Choroid plexus epithelial cell (primary cell): Measurements from ENCODE around the gene ZMIZ1.

Experiments
- DNase-seq: peaks from one replicate; pipeline ENCODE4 v3.0.0-alpha.2; 2010; ENCODE audit warnings: low read depth
- H3K4me3 ChIP-seq: 2 replicates; pipeline ENCODE4 v1.5.1; 2011; ENCODE audit warnings: low read depth, mild to moderate bottlenecking, control low read depth, low read length, moderate library complexity
- TF ChIP-seq, protein P1 (sequence below): conservative IDR thresholded peaks from 2 replicates; pipeline ENCODE4 v1.5.1; 2011; ENCODE audit warnings: low read depth, mild to moderate bottlenecking, control low read depth, inconsistent platforms, low read length, moderate library complexity

ZMIZ1 gene

DNA sequence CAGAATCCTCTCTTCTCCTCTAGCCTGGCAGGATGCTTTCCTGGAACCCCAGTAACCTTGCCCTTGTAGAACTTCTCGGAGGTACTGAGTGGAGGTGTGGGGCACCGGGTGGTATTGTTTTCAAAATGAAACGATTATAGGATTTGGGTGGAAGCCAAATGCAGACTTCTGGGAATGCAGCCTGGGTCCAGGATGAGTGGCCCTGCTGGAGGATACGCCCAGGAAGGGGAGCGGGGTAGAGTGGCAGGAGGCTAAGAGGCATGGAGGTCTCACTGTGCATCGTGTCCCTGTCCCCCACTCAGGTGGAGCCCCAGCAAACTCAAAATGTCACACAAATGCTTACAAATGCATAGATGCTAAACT, 169.4 kb downstream of the ZMIZ1 start:
- no peak overlapping the region for H3K4me3 ChIP-seq
- TF ChIP-seq, protein P1, sequence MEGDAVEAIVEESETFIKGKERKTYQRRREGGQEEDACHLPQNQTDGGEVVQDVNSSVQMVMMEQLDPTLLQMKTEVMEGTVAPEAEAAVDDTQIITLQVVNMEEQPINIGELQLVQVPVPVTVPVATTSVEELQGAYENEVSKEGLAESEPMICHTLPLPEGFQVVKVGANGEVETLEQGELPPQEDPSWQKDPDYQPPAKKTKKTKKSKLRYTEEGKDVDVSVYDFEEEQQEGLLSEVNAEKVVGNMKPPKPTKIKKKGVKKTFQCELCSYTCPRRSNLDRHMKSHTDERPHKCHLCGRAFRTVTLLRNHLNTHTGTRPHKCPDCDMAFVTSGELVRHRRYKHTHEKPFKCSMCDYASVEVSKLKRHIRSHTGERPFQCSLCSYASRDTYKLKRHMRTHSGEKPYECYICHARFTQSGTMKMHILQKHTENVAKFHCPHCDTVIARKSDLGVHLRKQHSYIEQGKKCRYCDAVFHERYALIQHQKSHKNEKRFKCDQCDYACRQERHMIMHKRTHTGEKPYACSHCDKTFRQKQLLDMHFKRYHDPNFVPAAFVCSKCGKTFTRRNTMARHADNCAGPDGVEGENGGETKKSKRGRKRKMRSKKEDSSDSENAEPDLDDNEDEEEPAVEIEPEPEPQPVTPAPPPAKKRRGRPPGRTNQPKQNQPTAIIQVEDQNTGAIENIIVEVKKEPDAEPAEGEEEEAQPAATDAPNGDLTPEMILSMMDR = no peak
- DNase-seq = no peak

DNA sequence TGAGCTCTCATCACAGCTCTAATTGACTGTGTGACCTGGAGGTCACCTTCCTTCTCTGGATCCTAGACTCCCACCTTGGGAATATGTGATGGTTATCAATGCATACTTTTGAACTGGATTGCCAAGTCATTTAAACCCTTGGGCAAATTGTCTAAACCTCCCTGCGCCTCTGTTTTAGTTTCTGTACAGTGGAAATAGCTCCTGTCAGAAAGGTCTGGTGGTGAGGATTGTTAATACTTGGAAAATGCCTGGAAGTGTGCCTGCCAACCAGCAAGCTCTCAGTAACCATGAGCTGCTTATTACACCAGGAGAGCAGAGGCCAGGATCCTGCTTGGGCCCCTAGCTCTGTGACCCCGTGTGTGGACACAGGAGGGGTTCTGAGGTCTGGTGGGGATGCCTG, 169.8 kb downstream of the ZMIZ1 start:
- no peak for DNase-seq
- no peak overlapping the region for H3K4me3 ChIP-seq
- TF ChIP-seq, protein P1 = no peak

DNA sequence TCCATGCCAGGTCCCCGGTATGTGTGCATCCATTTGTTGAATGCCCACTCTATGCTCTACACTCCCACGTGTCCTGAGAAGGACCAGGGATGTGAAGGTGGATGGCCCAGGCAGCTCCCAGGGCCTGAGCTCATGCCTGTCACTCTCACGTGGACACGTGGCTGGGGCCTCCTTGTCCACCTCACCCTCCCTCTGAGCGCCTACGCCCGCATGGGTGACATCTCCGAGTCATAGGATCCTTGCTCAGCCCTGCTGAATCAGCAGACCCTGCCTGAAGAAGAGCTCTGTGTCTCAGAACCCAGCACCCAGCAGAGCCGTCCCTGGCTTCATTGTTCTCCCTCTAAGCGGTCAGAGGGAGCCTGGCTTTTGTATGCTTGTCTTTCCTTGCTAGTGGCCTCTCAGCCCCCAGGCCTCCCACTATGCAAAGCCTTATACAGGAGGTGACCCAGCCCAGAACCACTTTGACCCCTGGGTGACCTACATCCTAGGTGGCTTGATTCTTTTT, 170.6 kb downstream of the ZMIZ1 start:
- peak; percentile 43 for DNase-seq
- no peak overlapping the region for H3K4me3 ChIP-seq
- TF ChIP-seq, protein P1 = no peak

DNA sequence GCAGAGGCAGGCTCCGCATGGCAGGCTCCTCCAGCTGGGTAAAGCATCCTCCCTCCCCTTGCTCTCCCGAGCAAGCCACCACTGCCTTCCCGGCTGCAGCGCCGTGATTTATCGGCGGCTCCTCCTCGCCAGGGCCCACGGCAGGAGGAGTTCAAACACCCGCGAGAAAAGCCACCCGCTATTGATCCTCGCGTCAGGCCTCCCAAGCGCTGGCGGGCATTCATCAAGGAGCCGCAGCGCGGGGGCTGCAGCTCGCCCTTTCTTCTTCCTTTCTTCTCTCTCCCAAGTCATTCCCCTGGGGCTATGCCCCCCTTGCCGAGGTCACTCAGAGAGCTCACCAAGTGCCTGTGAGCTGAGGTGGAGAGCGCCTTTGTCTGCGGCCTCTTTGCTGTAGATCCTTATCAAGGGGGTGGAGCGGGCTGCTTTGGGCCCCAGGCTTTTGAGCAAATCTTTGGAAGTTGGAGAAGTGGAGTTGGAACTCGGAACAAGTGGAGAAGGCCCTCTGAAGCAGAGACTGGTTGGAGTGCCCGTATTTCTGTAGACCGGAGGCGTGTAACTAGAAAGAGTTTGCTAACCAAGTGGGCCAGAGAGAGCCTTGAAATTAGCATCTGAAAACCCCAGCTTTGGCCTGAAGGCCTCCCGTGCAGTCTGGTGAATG, 171.3 kb downstream of the ZMIZ1 start:
- TF ChIP-seq, protein P1 = no peak
- DNase-seq = no peak
- no peak overlapping the region for H3K4me3 ChIP-seq

DNA sequence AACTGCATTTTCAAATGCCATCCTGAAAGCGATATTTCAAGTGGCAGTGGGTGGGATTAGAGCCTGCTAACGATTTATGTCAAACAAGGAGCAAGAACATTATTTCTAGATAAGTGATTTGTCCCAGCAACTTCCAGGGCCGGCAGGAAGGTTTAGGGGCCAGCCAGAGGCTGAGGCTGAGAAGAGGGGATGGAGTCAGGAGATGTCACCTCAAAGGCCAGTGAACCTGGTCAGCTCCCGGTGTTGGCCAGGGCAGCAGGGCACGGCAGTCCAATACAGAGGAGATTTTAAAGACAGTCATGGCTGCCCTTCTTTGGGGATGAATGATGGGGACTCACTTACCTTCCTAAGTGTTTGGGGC, 172.8 kb downstream of the ZMIZ1 start:
- TF ChIP-seq, protein P1 = no peak
- no peak overlapping the region for H3K4me3 ChIP-seq
- no peak for DNase-seq

DNA sequence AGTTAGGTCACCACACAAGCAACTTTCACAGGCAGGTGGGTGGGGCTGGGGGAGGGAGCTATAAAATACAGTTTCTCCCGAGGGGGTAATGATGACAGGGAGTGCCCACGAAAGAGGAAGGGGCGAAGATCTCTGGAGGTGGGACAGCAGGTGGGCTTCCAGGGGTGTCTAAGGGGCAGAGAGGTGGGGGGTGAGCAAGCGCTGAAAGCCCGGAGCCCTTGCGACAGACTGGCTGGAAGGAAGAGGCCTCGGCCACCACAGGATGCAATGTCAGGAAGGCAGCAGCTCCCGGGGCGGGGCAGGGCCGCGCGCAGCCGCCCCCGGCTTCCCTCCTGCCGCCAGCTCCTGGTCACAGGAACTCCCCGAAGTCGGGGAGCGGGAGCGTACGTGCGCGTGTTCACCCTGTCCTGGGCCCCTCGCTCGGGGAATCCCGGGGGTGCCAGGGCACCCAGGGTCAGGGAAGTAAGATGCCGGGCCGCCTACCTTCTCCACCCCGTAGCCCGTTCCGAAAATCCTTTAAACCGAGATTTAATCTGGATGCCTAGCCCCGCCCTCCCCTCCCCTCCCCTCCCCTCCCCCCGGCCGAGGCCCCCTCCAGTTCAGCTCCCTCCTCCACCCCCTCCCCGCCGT, 173.3 kb downstream of the ZMIZ1 start:
- TF ChIP-seq, protein P1 = no peak
- DNase-seq = peak; percentile 55
- peak overlapping the region; percentile 58 for H3K4me3 ChIP-seq
